ENCODE measurements around the gene F2R.

F2R gene

GRCh38 chr5:76690704-76691466, 25.0 kb upstream of the F2R start:
- DNase-seq (ENCODE audit: low read depth), result no peak

- no peak for DNase-seq (ENCODE audit: low read depth)
These were observed 24.3 kb upstream of the F2R start for GRCh38 chr5:76691467-76692273.

GRCh38 chr5:76692274-76692540, 23.7 kb upstream of the F2R start:
- no peak for DNase-seq (ENCODE audit: low read depth)

DNA sequence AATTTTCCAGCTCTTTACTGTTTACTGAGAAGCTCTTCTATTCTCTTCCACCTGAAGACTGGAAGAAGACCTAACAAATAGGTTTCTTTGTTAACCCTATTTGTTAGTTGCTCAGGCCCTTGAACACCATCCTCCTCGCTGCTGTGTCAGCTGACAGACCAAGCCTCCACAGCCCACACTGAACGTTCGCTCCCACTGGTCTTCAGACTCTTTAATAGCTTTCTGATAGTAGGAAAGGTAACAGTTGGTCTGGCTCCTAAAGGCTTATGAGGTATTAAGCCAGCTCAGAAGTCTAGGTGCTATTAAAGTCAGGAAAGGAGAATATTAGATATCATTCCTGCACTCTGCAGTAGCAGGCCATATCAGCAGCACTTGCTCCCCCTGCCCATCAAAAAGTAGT, 23.3 kb upstream of the F2R start:
- DNase-seq (ENCODE audit: low read depth), result no peak

DNA sequence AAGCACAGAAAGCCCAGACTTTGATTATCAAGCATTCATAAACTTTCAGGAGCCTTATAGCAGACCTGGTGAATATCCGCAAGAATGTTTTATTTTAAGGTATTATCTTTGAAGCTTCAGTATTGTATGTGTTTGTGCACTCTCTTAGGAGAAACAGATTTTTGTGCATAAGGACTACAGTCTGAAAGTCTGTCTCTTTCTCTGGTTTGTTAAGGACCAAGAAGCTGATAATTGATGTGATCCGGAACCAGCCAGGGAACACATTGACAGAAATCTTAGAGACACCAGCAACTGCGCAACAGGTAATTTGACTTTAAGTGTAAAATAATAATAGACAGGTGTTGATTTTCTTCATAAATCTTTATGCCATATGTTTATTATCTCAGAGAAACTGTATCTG, 22.8 kb upstream of the F2R start:
- DNase-seq (ENCODE audit: low read depth), result no peak

DNA sequence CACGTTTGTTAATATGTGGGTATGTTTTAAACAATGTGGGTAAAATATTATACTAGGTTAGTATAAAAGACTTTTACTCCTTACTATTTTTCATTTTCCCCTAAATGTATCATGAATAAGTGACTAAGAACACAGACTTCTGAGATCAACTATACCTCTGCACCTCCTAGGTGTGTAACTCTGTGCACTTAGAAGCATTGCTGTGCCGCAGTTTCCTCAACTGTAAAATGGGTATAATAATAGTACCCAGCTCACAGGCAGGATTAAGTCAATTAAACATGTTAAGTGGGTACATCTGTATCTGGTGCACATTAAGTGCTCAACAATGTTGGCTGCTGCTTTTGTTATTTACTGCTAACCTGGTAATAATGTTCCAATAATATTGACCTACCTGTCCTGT, 21.6 kb upstream of the F2R start:
- no peak for DNase-seq (ENCODE audit: low read depth)

DNA sequence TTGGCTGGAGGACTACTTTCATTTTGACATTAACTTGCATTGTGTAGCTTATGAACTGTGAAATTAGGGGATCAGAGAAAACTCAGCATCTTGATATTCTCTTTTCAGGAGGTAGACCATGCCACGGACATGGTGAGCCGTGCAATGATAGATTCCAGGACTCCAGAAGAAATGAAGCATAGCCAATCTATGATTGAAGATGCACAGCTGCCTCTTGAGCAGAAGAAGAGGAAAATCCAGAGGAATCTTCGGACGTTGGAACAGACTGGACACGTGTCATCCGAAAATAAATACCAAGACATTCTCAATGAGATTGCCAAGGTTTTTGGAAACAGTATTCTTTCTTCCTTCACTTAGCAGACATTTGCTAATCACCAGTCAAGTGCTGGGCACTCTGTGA, 20.6 kb upstream of the F2R start:
- DNase-seq (ENCODE audit: low read depth), result no peak

- DNase-seq (ENCODE audit: low read depth), result no peak
These were observed 19.7 kb upstream of the F2R start for GRCh38 chr5:76696251-76696650.

DNA sequence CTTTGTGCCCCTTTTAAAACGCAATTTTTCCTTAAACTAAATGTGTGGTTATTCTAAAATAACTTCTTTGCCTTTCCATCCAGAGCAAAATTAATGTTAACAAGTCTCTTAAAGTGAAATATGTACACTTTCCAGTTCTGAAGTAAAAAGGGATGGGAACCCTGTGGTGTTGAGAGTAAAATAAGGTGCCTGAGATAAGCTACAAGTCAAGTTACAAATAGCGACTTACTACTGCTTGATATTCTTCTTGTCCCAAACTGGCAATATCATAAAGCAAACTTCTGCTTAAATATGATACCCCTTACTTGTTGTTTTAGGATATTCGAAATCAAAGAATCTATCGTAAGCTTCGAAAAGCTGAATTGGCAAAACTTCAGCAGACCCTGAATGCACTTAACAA, 18.3 kb upstream of the F2R start:
- DNase-seq (ENCODE audit: low read depth), result no peak

DNA sequence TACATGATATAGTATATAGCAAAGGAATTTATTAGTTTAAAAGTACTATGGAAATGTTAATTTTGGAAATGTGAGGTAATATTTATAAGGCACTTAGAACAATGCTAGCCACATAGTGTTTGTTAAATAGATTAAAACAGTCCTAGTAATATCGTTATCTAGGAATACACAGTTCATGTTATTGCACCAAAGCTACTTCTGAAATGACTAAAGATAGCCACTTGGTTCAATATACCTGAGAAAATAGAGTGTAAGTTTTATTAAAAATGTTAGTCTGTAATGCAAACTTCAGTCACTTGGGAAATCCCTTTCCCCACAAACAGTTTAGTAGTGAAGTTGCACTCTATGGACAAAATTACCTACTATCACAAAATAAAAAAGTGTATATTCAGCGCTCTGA, 15.4 kb upstream of the F2R start:
- no peak for DNase-seq (ENCODE audit: low read depth)

DNA sequence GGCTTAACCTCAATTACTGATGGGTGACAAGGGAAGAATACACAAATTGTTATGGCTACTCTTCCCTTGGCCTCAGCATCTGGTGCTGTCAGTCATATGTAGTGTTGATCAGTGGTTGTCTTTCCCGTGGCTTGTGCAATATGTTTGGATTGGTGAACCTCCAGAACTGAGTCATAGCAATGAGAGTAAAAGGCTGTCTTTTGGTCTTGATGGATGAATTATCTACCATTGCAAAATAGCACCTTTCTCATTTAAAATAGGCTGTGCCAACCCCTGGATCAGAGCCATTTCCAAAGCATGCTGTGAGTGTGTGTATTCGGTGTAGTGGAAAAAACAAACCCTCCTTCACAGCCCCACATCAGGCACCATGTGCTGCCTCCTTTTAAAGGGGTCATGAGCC, 14.6 kb upstream of the F2R start:
- DNase-seq (ENCODE audit: low read depth), result no peak

- DNase-seq (ENCODE audit: low read depth), result no peak
These were observed 12.2 kb upstream of the F2R start for GRCh38 chr5:76703707-76704106.

- no peak for DNase-seq (ENCODE audit: low read depth)
These were observed 11.7 kb upstream of the F2R start for GRCh38 chr5:76704131-76704663.

DNA sequence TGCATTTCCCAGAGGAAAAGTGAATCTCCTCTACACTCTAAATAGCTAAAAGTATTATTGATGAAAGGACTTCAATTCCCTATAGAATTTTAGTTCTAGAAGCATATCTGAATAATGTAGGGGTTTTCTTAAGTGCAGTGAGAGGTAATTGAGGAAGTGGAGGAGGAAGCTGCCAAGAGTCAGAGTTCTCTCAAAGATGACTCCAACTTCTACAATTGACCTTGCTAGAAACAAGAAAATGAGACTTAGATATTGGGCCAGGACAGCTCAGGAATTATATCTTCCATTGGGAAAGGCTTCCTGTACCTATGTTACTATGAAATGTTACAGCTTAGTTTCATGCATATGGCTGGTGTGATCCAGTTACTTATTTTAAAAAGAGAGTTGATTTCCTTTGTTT, 10.4 kb upstream of the F2R start:
- no peak for DNase-seq (ENCODE audit: low read depth)

GRCh38 chr5:76709762-76710161, 6.2 kb upstream of the F2R start:
- DNase-seq (ENCODE audit: low read depth), result no peak

DNA sequence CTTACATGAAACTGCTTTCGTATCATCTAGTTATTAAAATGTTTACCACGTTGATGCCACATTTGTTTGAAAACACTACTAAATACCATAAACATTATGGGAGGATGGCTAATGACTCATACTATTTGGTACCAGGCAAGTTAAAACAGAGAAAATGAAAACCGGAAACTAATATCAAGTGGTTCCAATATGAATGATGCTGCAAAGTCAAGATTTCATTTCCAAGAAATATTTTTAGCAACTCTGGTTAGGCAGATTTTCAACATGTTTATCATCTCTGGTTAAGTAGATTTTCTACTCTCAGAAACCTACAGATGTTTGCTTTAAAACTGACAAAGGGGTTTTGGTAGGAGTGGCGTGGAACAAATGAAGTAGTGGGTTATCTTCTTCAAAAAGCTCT, 4.9 kb upstream of the F2R start:
- no peak for DNase-seq (ENCODE audit: low read depth)

GRCh38 chr5:76714751-76715485, 1.0 kb upstream of the F2R start:
- DNase-seq (ENCODE audit: low read depth), result no peak

- DNase-seq (ENCODE audit: low read depth), result no peak
These were observed 515 bp upstream of the F2R start for GRCh38 chr5:76715486-76715735.

DNA sequence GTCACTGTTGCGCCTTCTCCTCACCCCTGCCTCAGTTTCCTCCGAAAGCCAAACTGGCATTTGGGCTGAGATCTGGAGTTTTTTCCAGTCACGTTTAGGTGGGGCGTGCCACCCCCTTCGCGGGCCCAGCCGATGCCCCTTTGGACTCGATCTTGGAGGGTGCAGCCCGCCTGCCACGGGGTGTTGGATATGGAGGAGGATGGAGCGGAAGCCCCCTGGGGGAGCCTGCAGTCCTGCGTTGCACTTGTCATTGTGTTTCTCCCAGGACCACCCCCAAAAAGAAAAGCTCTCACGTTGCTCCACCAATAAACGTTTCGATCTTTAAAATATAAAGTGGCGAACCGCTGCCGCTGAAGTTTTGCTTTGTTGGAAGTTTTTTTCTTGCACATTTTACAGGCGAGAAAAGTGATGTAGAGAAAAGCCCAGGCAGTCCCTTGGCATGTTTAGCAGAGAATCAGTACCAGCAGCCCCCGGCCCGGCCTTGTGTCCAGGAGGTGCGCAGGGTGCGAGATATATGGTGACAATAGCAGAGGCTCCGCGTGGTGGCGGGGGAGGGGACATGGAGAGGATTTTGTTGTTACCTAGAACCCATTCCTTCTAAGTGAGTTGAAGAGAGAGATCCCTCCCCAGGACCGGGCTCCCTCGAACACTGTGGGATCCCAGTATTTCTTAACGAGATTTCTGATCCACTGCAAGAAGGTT, 681 bp downstream of the F2R start:
- no peak for DNase-seq (ENCODE audit: low read depth)

- DNase-seq (ENCODE audit: low read depth), result no peak
These were observed 1.5 kb downstream of the F2R start for GRCh38 chr5:76717222-76718083.

DNA sequence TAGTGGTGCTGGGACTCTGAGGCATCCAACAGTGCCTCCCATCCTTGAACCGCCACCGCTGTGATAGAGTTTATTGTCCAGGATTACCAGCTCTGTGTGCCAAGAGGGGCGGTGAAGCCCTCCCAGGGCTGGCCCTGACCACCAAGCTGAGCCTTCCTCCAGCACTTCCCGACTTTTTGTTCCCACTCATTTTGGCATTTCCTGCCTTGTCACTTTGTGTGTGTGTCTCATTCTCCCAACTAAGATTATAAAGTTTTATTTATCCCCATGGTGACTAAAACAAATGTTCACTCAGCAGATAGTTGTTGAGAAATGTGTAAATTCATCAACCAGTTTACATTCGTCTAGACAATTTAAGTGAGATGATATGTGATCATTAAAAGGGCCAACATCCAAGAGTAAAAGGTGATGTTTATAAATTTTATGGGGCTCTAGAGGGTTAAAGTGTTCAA, 2.5 kb downstream of the F2R start:
- DNase-seq (ENCODE audit: low read depth), result no peak

- no peak for DNase-seq (ENCODE audit: low read depth)
These were observed 3.0 kb downstream of the F2R start for GRCh38 chr5:76718880-76719279.

All from activated T-cell treated with anti-CD3 and anti-CD28 coated beads for 48 hours (primary cell).